PC-9 (cell line): ENCODE results near the gene ABHD16B. TPM values are rescaled to one million over a fixed set of nuclear protein-coding genes. Genes with fewer than 3 reads are reported as not detected.

ENCODE experiments used
- BruUV-seq: library from RNA; stranded (reverse); fragments of 400-500 nt; replicated peaks from 2 replicates; lab custom pipeline; 2021; lab: Mats Ljungman, UMichigan
- CTCF ChIA-PET: fragments of 300-600 bp; sonication (Branson Sonifier 250); formaldehyde crosslinking; loops from one replicate; lab custom pipeline; 2022; ENCODE audit warnings: antibody characterized with exemption; lab: Charles Lee
- POLR2A ChIA-PET: fragments of 300-600 bp; sonication (Branson Sonifier 250); formaldehyde crosslinking; loops from one replicate; lab custom pipeline; 2022; ENCODE audit warnings: antibody characterized with exemption; ENCODE audit not compliant: unreplicated experiment; lab: Charles Lee
- DNase-seq, 2 experiments: peaks; one replicate each; pipeline versions ENCODE4 v3.0.0 to v3.0.0-alpha.2; 2015 to 2022; ENCODE audit warnings: mixed read lengths in 1 of 2
- H2AFZ ChIP-seq: fragments of 200-600 bp; sonication (generic); 2 replicates; pipeline ENCODE4 v1.8.1; 2017; ENCODE audit warnings: antibody characterized with exemption
- H3F3A ChIP-seq: fragments of 200-600 bp; sonication (generic); 2 replicates; pipeline ENCODE4 v1.8.1; 2017; ENCODE audit warnings: antibody characterized with exemption, mild to moderate bottlenecking, low read depth; ENCODE audit not compliant: insufficient read depth
- H3K27ac ChIP-seq: fragments of 200-600 bp; sonication (generic); 2 replicates; pipeline ENCODE4 v1.6.1; 2016; ENCODE audit warnings: mixed run types
- H3K27me3 ChIP-seq: fragments of 200-600 bp; sonication (generic); 2 replicates; pipeline ENCODE4 v1.6.1; 2016; ENCODE audit warnings: low read depth, mixed run types; ENCODE audit not compliant: insufficient read depth
- H3K36me3 ChIP-seq: fragments of 200-600 bp; sonication (generic); 2 replicates; pipeline ENCODE4 v1.6.1; 2016; ENCODE audit warnings: low read depth, mixed run types
- H3K4me1 ChIP-seq: fragments of 200-600 bp; sonication (generic); replicated peaks from 2 replicates; pipeline ENCODE4 v1.6.1; 2016; ENCODE audit warnings: mixed run types; ENCODE audit not compliant: insufficient read depth
- H3K4me2 ChIP-seq: fragments of 200-600 bp; sonication (generic); 2 replicates; pipeline ENCODE4 v1.6.1; 2017; ENCODE audit warnings: mixed run types
- H3K4me3 ChIP-seq: fragments of 200-600 bp; sonication (generic); 2 replicates; pipeline ENCODE4 v1.6.1; 2016; ENCODE audit warnings: mixed run types
- H3K79me2 ChIP-seq: fragments of 200-600 bp; sonication (generic); 2 replicates; pipeline ENCODE4 v1.6.1; 2017; ENCODE audit warnings: low read depth, mixed run types
- H3K9me2 ChIP-seq: fragments of 200-600 bp; sonication (generic); 2 replicates; pipeline ENCODE4 v1.8.1; 2017; ENCODE audit warnings: mild to moderate bottlenecking; ENCODE audit not compliant: insufficient read depth
- H3K9me3 ChIP-seq: fragments of 200-600 bp; sonication (generic); 2 replicates; pipeline ENCODE4 v1.8.1; 2016; ENCODE audit warnings: low read depth; ENCODE audit not compliant: insufficient read depth
- H4K20me1 ChIP-seq: fragments of 200-600 bp; sonication (generic); 2 replicates; pipeline ENCODE4 v1.8.1; 2017; ENCODE audit not compliant: insufficient read depth
- EZH2 ChIP-seq: fragments of 200-600 bp; sonication (generic); IDR thresholded peaks from 2 replicates; pipeline ENCODE4 v1.8.0; 2017; ENCODE audit warnings: antibody characterized with exemption, low read depth
- intact Hi-C: fragments of 100-400 bp; cut with micrococcal nuclease; formaldehyde crosslinking; loops from one replicate; pipeline ENCODE4 v1.10.0; 2022; ENCODE audit not compliant: unreplicated experiment
- total RNA-seq: library from RNA; stranded (reverse); gene quantifications from 2 replicates; pipeline ENCODE4 v1.2.3, GENCODE V29; 2021
- TF ChIP-seq, protein P1 (sequence below): fragments of 200-600 bp; sonication (generic); conservative IDR thresholded peaks from 2 replicates; pipeline ENCODE4 v1.6.1; 2017; ENCODE audit warnings: mixed run types, antibody characterized with exemption, mild to moderate bottlenecking, moderate library complexity

The ABHD16B gene
- total RNA-seq, 1 experiment from 2014 or later = not detected

DNA sequence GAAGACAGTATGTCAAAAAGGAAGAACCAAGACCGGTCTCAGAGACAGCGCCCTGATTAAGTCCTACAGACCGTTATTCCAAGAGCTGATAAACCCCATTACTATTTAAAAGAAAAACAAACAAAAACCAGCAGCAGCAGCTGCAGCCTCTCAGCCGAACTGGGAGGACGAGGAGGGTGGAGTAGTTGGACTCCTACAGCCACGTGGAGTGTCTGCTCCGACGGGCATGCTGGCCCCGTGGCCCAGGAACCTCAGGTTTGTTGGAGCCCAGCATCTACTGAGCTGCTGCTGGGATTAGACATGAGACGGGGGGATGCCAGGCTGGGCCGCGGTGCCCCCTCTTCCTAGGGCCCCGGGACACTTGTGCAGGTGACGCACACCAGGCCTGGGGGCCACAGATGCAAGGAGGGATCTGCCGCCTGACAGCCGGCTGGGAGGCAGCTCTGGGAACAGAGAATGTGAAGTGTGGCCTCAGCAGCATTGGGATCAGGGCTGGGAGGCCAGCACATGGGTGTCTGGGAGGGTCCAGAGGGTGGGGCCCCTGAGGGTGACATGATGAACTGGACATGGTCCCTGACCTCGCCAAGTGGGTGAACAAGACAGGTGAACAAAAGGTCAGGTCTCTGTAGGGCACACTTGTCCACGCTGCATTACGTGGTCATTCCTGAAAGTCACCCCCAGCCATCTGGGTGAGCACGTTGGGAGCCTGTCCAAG is 27.4 kb upstream of the ABHD16B start:
- no TSS peak for BruUV-seq
- Histone ChIP-seq H2AFZ (no peak overlapping the region), H3K4me2 (peak overlapping the region; percentile 53), H4K20me1 (0 out of 2 replicates have a peak, but pooled peaks cover 3% of the 10 kb centered on the region), H3K27ac (no peak overlapping the region), H3K4me1 (peaks cover 14% of the 10 kb centered on the region), H3K9me3 (no peaks in the 10 kb centered on the region), H3K79me2 (no peaks in the 10 kb centered on the region), H3K9me2 (no peaks in the 10 kb centered on the region), H3F3A (peaks cover 25% of the 10 kb centered on the region), H3K4me3 (no peak overlapping the region), H3K27me3 (peaks cover 12% of the 10 kb centered on the region), H3K36me3 (no peaks in the 10 kb centered on the region)
- no peak for DNase-seq
- CTCF ChIA-PET = no interaction called here
- no peak for TF ChIP-seq EZH2
- TF ChIP-seq, protein P1, sequence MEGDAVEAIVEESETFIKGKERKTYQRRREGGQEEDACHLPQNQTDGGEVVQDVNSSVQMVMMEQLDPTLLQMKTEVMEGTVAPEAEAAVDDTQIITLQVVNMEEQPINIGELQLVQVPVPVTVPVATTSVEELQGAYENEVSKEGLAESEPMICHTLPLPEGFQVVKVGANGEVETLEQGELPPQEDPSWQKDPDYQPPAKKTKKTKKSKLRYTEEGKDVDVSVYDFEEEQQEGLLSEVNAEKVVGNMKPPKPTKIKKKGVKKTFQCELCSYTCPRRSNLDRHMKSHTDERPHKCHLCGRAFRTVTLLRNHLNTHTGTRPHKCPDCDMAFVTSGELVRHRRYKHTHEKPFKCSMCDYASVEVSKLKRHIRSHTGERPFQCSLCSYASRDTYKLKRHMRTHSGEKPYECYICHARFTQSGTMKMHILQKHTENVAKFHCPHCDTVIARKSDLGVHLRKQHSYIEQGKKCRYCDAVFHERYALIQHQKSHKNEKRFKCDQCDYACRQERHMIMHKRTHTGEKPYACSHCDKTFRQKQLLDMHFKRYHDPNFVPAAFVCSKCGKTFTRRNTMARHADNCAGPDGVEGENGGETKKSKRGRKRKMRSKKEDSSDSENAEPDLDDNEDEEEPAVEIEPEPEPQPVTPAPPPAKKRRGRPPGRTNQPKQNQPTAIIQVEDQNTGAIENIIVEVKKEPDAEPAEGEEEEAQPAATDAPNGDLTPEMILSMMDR = no peak
- intact Hi-C loops = no loop called here
- POLR2A ChIA-PET = no interaction called here

DNA sequence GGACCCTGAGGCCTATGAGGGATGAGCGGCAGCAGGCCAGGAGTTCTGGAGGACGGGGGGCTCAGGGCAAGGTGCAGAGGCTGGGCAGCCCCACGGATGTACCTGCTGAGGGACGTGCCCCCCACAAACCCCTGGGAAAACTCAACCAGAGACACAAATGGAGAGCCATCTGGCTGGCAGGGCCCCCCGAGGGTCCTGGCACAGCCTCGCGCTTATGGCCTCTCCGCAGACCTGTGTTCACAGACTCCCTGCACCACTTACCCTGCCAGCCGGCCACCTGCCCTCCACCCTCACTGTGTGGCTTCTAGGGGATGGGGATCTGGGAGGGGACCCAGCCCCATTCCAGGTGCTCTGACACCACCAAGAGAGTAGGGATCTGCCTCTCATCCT is 26.8 kb upstream of the ABHD16B start:
- H2AFZ ChIP-seq = peak overlapping the region; percentile 24; the same call in 1 of the 2 replicates

More for the DNA sequence above, 26.8 kb upstream of the ABHD16B start:
- intact Hi-C loops = no loop called here
- Histone ChIP-seq H3K9me2 (no peaks in the 10 kb centered on the region), H3K4me2 (peak overlapping the region; percentile 53), H3F3A (peaks cover 20% of the 10 kb centered on the region), H3K4me3 (no peak overlapping the region), H3K4me1 (peaks cover 13% of the 10 kb centered on the region), H3K9me3 (no peaks in the 10 kb centered on the region), H3K27me3 (peaks cover 6% of the 10 kb centered on the region), H3K79me2 (no peaks in the 10 kb centered on the region), H3K36me3 (no peaks in the 10 kb centered on the region), H4K20me1 (0 out of 2 replicates have a peak, but pooled peaks cover under 1% of the 10 kb centered on the region), H3K27ac (no peak overlapping the region)
- ChIA-PET CTCF (interaction anchor here (0.7 kb wide), 1 partner anchor 40 kb away, joined by 4 read pairs; no protein-coding TSS in a partner anchor), POLR2A (interaction anchor here (0.7 kb wide), 1 partner anchor 12 kb away, joined by 3 read pairs; no protein-coding TSS in a partner anchor)
- no peak for DNase-seq
- TF ChIP-seq, protein P1 = no peak
- TF ChIP-seq EZH2 = no peak
- BruUV-seq = no TSS peak
